Amygdala (tissue), 56 donors: Measurements from ENCODE around the gene DUSP23.

Source experiments
- DNase-seq, 56 donors: peaks; one replicate each; lab custom pipeline; 2025; lab: John Stamatoyannopoulos, UW

Gene DUSP23

DNA sequence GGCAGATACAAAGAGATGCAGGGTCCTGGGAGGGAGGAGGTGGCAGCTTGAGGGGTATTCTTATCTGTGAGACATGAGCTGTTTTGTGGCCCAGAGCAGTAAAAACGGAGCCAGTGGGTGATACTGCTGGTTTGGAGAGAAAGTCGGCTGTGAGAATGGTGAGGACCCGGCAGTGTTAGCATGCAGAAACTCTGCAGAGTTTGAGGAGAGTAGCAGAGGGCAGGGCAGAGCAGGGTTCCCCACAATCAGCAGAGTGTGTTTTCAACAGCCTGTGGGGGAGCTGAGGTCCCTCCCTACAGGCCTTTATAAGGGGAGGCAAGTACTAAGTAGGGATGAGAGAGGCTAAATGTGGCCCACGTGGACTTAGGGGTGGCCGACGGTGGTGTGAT is 46.3 kb downstream of the DUSP23 start:
- no peak for DNase-seq

- DNase-seq: no peak
These were observed 46.8 kb downstream of the DUSP23 start for GRCh38 chr1:159827549-159827948.

GRCh38 chr1:159828176-159828575 is 47.4 kb downstream of the DUSP23 start:
- no peak for DNase-seq

GRCh38 chr1:159828581-159829272 is 48.0 kb downstream of the DUSP23 start:
- DNase-seq: peak in 1 of 56 donors; percentile 26

- DNase-seq: peak in 20 of 56 donors; percentile 3 to 37 (median 17)
These were observed 48.5 kb downstream of the DUSP23 start for GRCh38 chr1:159829273-159829634.

- DNase-seq: no peak
These were observed 49.2 kb downstream of the DUSP23 start for GRCh38 chr1:159829822-159830465.

- DNase-seq: no peak
These were observed 50.0 kb downstream of the DUSP23 start for GRCh38 chr1:159830722-159831121.

DNA sequence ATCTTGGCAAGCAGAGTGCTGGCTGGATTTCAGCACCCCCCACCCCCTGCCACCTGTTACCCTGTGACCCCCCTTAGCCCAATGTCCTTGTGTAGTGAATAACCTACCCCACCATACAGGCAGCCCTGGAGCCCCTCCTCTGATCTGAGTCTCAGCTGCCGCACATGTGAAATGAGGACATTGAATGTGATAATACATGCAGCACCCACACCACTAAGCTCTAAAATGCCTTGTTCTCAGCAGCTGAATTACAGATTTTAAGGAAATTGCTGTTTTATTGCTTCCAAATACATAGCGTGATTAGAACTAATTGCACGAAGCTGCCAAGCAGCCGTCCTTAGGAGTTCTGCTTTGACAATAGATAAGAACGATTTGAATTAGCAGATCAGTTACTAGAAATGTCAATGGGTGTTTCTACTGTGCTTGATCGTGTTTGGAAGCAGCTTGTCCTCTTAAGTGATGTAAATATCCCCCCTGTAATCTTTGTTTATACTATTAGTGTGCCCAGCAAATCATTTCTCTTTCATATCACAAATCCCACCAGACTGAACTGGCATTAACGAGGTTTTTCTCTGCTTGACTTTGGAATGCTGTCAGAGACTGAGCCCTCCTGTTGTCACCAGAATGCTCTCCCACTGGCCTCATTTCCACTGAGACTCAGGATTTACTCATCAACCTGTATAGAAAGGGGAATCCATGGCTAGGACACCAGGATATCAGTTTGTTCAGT is 50.8 kb downstream of the DUSP23 start:
- peak in 2 of 56 donors; percentile 4 to 14 for DNase-seq
